ENCODE measurements around the gene AHI1.

AHI1 gene

DNA sequence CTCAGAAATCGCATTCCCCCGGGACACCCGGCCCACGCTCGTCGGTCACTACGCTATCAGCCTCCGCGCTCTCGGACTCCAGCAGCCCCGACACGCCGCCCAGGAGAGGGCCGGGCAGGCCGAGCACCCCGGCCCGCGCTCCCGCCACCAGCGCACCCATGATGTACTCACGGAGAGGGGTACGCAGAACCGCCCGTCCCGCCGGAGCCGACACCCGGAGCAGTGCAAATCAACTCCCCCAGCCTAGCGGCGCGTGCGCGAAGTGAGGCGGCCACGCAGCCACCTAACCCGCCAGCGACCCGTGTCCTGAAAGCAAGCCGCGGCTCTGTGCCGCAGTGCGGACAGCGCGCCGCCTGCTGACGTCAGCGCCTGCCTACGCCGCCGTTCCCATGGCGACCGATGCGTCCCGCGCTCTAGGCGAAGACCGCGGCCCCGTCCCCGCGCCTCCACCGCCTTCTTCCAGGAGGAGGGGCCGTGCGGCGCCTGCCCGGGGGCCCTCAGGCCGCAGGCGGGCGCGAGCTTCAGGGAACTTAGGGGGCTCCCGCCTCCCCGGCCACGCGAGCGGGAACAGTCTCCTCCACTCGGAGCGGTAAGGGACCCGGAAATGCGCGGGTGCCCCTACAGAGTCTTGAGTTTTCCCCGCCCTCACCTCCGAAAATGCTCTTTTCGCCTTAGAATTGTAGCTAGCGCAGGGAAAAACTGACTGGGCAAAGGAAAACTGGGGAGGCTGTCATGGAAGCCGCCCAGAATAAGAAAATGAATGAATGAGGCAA, at the start of gene AHI1:
Gene AHI1 (minus strand): TSS at position 329 of the 773 bp plus-strand sequence. CDS start 5,503 bp downstream, outside the sequence.
- peaks cover 7% of the 10 kb centered on the region for H3K4me1 Mint-ChIP-seq (ENCODE audit: low read depth)
- H3K27ac Mint-ChIP-seq: no peak within 1 kb of the TSS
- intact Hi-C loops (cut with micrococcal nuclease): loop anchor here (5.0 to 10.0 kb wide), 2 partner anchors 357 to 795 kb away; partner anchors contain the start of gene PDE7B
- no peaks in the 10 kb centered on the region for H3K27me3 Mint-ChIP-seq
- no peak within 1 kb of the TSS for H3K4me3 Mint-ChIP-seq
- H3K36me3 Mint-ChIP-seq (ENCODE audit: low read depth): peaks cover 14% of the 10 kb centered on the region
- no peaks in the 10 kb centered on the region for H3K9me3 Mint-ChIP-seq

- Mint-ChIP-seq H3K4me3 (no peak overlapping the region), H3K4me1 (ENCODE audit: low read depth) (no peaks in the 10 kb centered on the region), H3K27me3 (no peaks in the 10 kb centered on the region), H3K27ac (no peak overlapping the region), H3K9me3 (no peaks in the 10 kb centered on the region), H3K36me3 (ENCODE audit: low read depth) (no peaks in the 10 kb centered on the region)
- intact Hi-C loops (cut with micrococcal nuclease): no loop called here
Observed at GRCh38 chr6:135546680-135547418, 49.3 kb upstream of the AHI1 start.

- Mint-ChIP-seq H3K4me1 (ENCODE audit: low read depth) (no peaks in the 10 kb centered on the region), H3K4me3 (no peak overlapping the region), H3K9me3 (no peaks in the 10 kb centered on the region), H3K36me3 (ENCODE audit: low read depth) (no peaks in the 10 kb centered on the region), H3K27me3 (no peaks in the 10 kb centered on the region), H3K27ac (no peak overlapping the region)
- intact Hi-C loops (cut with micrococcal nuclease): no loop called here
Observed at GRCh38 chr6:135546206-135546605, 48.7 kb upstream of the AHI1 start.

DNA sequence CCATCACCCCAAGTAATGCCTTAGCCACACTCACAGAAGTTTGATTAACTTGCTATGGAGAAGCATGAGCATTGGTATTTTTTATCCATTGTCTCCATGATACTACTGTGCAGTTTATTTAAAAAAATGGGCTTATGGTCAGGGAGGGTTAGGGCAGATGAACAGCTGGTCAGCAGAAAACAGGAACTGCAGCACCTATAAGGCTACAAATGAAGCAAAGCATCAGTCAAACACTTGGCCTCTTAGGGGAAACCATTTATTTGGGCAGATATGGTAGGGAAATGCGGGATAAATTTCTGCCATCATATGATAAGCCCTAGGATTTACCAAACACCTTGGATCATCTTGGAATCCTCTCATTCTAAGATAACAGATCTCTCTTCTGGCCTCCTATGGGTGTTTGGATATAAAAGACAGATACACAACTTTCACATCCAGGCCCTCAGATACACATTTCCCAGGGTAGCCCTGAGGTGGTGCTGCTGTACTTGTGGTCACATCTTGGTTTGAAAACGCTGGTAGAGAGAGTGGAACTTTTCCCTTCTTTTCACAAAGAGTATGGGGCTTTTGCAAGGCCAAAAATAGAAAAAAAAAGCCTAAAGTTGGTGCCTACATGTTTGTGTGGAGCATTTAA, 42.8 kb upstream of the AHI1 start:
- Mint-ChIP-seq H3K9me3 (no peaks in the 10 kb centered on the region), H3K36me3 (ENCODE audit: low read depth) (no peaks in the 10 kb centered on the region), H3K4me1 (ENCODE audit: low read depth) (no peaks in the 10 kb centered on the region), H3K27me3 (no peaks in the 10 kb centered on the region), H3K27ac (no peak overlapping the region), H3K4me3 (no peak overlapping the region)
- intact Hi-C loops (cut with micrococcal nuclease): no loop called here

DNA sequence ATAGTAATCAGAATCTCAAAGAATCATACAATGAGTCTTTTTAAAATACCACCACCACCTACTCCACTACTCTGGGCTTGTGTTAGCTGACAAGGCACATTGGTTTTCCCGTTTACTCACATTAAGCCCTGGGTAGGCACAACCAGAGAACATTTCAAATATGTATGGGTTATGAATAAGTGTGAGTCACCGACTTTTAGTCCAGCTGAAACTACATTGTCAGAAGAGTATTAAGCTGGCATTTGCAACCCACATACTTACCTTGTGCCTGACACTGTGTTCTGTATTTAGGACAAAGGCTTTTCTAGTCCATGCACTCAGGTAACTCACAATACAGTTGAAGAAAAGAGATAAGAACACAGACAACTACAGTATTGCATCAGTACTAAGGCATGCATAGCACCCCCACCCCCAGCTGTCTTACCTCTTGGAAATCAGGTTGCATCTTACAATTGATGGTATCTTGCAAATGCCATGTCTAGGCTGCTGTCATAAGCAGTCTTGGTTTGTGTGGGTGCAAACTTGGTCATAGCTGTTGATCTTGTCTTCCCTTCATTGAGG, 40.3 kb upstream of the AHI1 start:
- H3K4me3 Mint-ChIP-seq: no peak overlapping the region
- no peaks in the 10 kb centered on the region for H3K9me3 Mint-ChIP-seq
- no peaks in the 10 kb centered on the region for H3K27me3 Mint-ChIP-seq
- H3K36me3 Mint-ChIP-seq (ENCODE audit: low read depth): no peaks in the 10 kb centered on the region
- intact Hi-C loops (cut with micrococcal nuclease): loop anchor here (5.0 kb wide), 1 partner anchor 369 kb away; no protein-coding TSS in a partner anchor
- no peak overlapping the region for H3K27ac Mint-ChIP-seq
- H3K4me1 Mint-ChIP-seq (ENCODE audit: low read depth): no peaks in the 10 kb centered on the region

DNA sequence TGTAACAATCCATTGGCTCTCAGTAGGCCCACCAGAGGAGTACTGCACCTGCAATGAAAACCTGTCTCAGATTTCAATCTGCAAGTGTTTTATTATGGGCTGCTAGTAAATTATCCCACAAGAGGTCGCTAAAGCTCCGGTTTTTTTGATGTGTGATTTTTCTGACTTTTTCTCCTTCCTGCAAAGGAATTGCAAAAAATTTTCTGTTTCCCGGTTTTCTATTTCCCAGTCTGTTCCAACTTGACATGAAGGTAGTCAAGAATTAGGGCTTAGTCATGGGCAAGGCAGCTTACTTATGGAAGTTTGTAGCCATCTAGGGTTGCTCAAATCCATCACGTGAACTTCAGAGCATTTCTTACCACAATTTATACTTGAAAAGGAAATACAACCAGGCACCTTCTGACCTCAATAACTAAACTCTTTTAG, 38.5 kb upstream of the AHI1 start:
- no peaks in the 10 kb centered on the region for H3K9me3 Mint-ChIP-seq
- H3K36me3 Mint-ChIP-seq (ENCODE audit: low read depth): no peaks in the 10 kb centered on the region
- H3K27me3 Mint-ChIP-seq: no peaks in the 10 kb centered on the region
- H3K4me3 Mint-ChIP-seq: no peak overlapping the region
- intact Hi-C loops (cut with micrococcal nuclease): loop anchor here (1.0 to 5.0 kb wide), 2 partner anchors 371 to 690 kb away; no protein-coding TSS in a partner anchor
- no peak overlapping the region for H3K27ac Mint-ChIP-seq
- no peaks in the 10 kb centered on the region for H3K4me1 Mint-ChIP-seq (ENCODE audit: low read depth)

- Mint-ChIP-seq H3K27ac (no peak overlapping the region), H3K36me3 (ENCODE audit: low read depth) (no peaks in the 10 kb centered on the region), H3K4me3 (no peak overlapping the region), H3K4me1 (ENCODE audit: low read depth) (no peaks in the 10 kb centered on the region), H3K9me3 (no peaks in the 10 kb centered on the region), H3K27me3 (no peaks in the 10 kb centered on the region)
- intact Hi-C loops (cut with micrococcal nuclease): loop anchor here (5.0 kb wide), 1 partner anchor 372 kb away; no protein-coding TSS in a partner anchor
Observed at GRCh38 chr6:135534773-135535380, 37.3 kb upstream of the AHI1 start.

GRCh38 chr6:135532559-135532958, 35.0 kb upstream of the AHI1 start:
- Mint-ChIP-seq H3K27ac (no peak overlapping the region), H3K4me1 (ENCODE audit: low read depth) (no peaks in the 10 kb centered on the region), H3K9me3 (no peaks in the 10 kb centered on the region), H3K27me3 (no peaks in the 10 kb centered on the region), H3K4me3 (no peak overlapping the region), H3K36me3 (ENCODE audit: low read depth) (no peaks in the 10 kb centered on the region)
- intact Hi-C loops (cut with micrococcal nuclease): no loop called here

GRCh38 chr6:135531954-135532490, 34.5 kb upstream of the AHI1 start:
- H3K9me3 Mint-ChIP-seq: no peaks in the 10 kb centered on the region
- H3K27ac Mint-ChIP-seq: no peak overlapping the region
- no peaks in the 10 kb centered on the region for H3K4me1 Mint-ChIP-seq (ENCODE audit: low read depth)
- intact Hi-C loops (cut with micrococcal nuclease): no loop called here
- H3K36me3 Mint-ChIP-seq (ENCODE audit: low read depth): no peaks in the 10 kb centered on the region
- H3K4me3 Mint-ChIP-seq: no peak overlapping the region
- no peaks in the 10 kb centered on the region for H3K27me3 Mint-ChIP-seq

- Mint-ChIP-seq H3K36me3 (ENCODE audit: low read depth) (no peaks in the 10 kb centered on the region), H3K4me1 (ENCODE audit: low read depth) (peaks cover 7% of the 10 kb centered on the region), H3K4me3 (no peak overlapping the region), H3K27ac (no peak overlapping the region), H3K27me3 (no peaks in the 10 kb centered on the region), H3K9me3 (no peaks in the 10 kb centered on the region)
- intact Hi-C loops (cut with micrococcal nuclease): no loop called here
Observed at GRCh38 chr6:135530113-135530512, 32.6 kb upstream of the AHI1 start.

- H3K9me3 Mint-ChIP-seq: no peaks in the 10 kb centered on the region
- no peaks in the 10 kb centered on the region for H3K27me3 Mint-ChIP-seq
- intact Hi-C loops (cut with micrococcal nuclease): no loop called here
- H3K4me3 Mint-ChIP-seq: no peak overlapping the region
- H3K36me3 Mint-ChIP-seq (ENCODE audit: low read depth): no peaks in the 10 kb centered on the region
- H3K4me1 Mint-ChIP-seq (ENCODE audit: low read depth): peaks cover 12% of the 10 kb centered on the region
- no peak overlapping the region for H3K27ac Mint-ChIP-seq
Observed at GRCh38 chr6:135527960-135528249, 30.4 kb upstream of the AHI1 start.

GRCh38 chr6:135527116-135527959, 29.8 kb upstream of the AHI1 start:
- Mint-ChIP-seq H3K36me3 (ENCODE audit: low read depth) (no peaks in the 10 kb centered on the region), H3K4me3 (no peak overlapping the region), H3K27me3 (no peaks in the 10 kb centered on the region), H3K27ac (no peak overlapping the region), H3K4me1 (ENCODE audit: low read depth) (peaks cover 12% of the 10 kb centered on the region), H3K9me3 (no peaks in the 10 kb centered on the region)
- intact Hi-C loops (cut with micrococcal nuclease): no loop called here

DNA sequence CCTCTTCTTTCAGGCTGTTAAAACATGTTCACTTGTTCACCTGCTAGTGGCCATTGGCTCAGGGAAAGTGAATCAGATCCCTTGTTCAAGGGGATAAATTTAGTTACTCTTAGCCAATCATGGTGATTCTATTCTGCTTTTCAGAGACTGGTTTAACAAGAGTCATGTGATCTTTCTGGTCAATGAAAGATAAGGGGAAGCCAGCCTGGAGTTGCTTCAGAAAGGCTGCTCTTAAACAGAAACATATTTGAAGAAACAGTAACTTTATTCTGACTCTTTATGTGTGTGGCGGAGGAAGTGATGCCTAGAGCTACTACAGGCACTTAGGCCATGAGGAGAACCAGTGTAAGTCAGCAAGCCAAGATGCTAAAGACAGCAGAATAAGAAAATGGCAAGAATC, 28.1 kb upstream of the AHI1 start:
- H3K9me3 Mint-ChIP-seq: no peaks in the 10 kb centered on the region
- intact Hi-C loops (cut with micrococcal nuclease): no loop called here
- no peak overlapping the region for H3K27ac Mint-ChIP-seq
- no peaks in the 10 kb centered on the region for H3K36me3 Mint-ChIP-seq (ENCODE audit: low read depth)
- no peak overlapping the region for H3K4me3 Mint-ChIP-seq
- peaks cover 12% of the 10 kb centered on the region for H3K4me1 Mint-ChIP-seq (ENCODE audit: low read depth)
- no peaks in the 10 kb centered on the region for H3K27me3 Mint-ChIP-seq

Data from dendritic cell treated with granulocyte-macrophage colony-stimulating factor and Interleukin-4, amounts not matched to agents 40 ng/mL and 50 ng/mL, for 4 days (primary cell).